Aorta (tissue), 5 donors: ENCODE measurements around the gene CCDC117. TPM values are rescaled to one million over a fixed set of nuclear protein-coding genes. Genes with fewer than 3 reads are reported as not detected.
"Not testable (repeated sequence)": the region's sequence is repeated elsewhere in the genome, so short reads cannot be mapped to it uniquely, and the experiment has no call there.

ENCODE experiments used
- ATAC-seq: fragments of 200-7000 bp; cut with Tn5 transposase; one replicate; pipeline ENCODE4 v1.9.1; 2022; ENCODE audit warnings: moderate library complexity; ENCODE audit not compliant: low FRiP score
- DNase-seq, 2 donors: peaks; one replicate each; pipeline ENCODE4 v3.0.0-alpha.2; 2020
- H3K27ac ChIP-seq, 2 donors: one replicate each; pipeline ENCODE4 v1.5.1; 2013; ENCODE audit warnings: low read length in 2 of 2, mild to moderate bottlenecking in 2 of 2, moderate library complexity in 2 of 2, control low read depth in 1 of 2, inconsistent platforms in 1 of 2, low read depth in 1 of 2
- H3K27me3 ChIP-seq, 2 donors: one replicate each; pipeline ENCODE4 v1.6.1; 2013; ENCODE audit warnings: control low read depth in 1 of 2, low read length in 1 of 2, mild to moderate bottlenecking in 1 of 2, moderate library complexity in 1 of 2; ENCODE audit not compliant: insufficient read depth in 2 of 2, control insufficient read depth in 1 of 2
- H3K36me3 ChIP-seq, 2 donors: one replicate each; pipeline ENCODE4 v1.6.1; 2013; ENCODE audit warnings: control low read depth in 1 of 2, low read length in 1 of 2, mild to moderate bottlenecking in 1 of 2; ENCODE audit not compliant: insufficient read depth in 2 of 2, control insufficient read depth in 1 of 2
- H3K4me1 ChIP-seq, 2 donors: one replicate each; pipeline ENCODE4 v1.6.1; 2013; ENCODE audit warnings: low read length in 2 of 2, control low read depth in 1 of 2, mild to moderate bottlenecking in 1 of 2, moderate library complexity in 1 of 2; ENCODE audit not compliant: insufficient read depth in 2 of 2, control insufficient read depth in 1 of 2
- H3K4me3 ChIP-seq, 2 donors: one replicate each; pipeline ENCODE4 v1.5.1; 2013; ENCODE audit warnings: low read length in 2 of 2, control low read depth in 1 of 2, mild to moderate bottlenecking in 1 of 2
- H3K9me3 ChIP-seq: one replicate; pipeline ENCODE4 v1.6.1; 2013; ENCODE audit warnings: mild to moderate bottlenecking, low read length; ENCODE audit not compliant: control insufficient read depth
- WGBS, 2 donors: extraction: QIAGEN DNeasy Blood & Tissue Kit; methylation state at CpG; one replicate each; pipeline ENCODE4 v1.1.7; 2013; 5-methylcytosine and 5-hydroxymethylcytosine counted together
- intact Hi-C, 2 donors: fragments of 100-400 bp; cut with DNase I; formaldehyde crosslinking; loops; one replicate each; pipeline versions ENCODE4 v1.14.2 to v1.15.0; 2022
- polyA plus RNA-seq, 2 donors: library from polyadenylated mRNA; stranded (reverse); fragments of 200-250 nt; gene quantifications; one replicate each; pipeline ENCODE4 v1.2.3, GENCODE V29; 2013
- total RNA-seq, 2 donors: library from RNA; stranded (reverse); fragmentation: NEBNext Ultra II Directional; extraction: Animal tissue kit (Norgen Biotek cat#: 25700); gene quantifications; one replicate each; pipeline ENCODE4 v1.2.1, GENCODE V29; 2021
- donor health status: healthy with polysubstance abuse.
- donor health status: Bipolar disorder and iron deficiency.
- donor health status: DM: no; HTN: no; CAD: no.
- donor health status: DM: no; HTN: no; CAD: no.
- donor health status: DM: yes; HTN: yes; CAD: no.

Gene CCDC117
- total and polyA plus RNA-seq, 4 donors, result 6.7 to 26.9 (median 15.0) TPM

DNA sequence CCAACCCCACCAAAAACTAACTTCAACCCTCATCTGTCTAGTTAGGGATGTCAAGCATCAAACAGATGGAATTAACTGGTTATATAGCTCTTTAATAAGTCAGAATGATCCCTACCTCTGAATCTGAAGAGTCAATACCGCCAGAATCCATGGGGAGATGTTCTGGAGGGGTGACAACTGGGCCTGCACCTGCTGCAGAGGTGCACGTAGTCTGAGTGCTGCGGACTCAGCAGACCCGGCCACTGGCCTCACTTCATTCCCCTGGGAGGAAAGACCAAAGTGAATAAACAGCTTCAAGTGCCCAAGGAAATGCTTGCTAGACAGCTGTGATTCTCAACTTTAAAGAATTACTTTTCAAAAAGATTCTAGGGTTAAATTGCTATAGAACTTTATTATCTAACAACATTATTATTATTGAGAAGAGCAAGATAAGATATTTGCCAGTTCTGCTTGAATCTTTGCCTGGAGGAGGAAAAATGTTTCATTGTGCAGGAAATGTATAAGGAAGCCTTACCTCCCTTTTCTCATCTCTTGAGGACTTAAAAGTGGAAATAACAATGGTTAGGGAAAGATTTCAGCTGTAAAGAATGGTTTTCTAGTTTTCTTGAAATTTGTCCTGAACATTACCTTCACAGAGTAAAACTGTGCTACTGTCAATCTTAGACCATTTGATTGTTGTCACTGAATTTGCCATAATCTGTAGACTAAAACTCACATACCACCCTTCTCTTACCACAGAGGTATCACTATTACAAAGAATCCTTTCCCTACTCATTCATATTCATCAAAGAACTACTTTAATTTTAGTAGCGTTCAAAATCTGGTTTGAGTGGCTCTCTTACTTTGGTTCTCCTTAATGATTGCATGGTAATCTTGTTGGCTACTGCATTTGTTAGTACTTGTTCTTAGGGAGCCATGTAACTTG lies 23.7 kb downstream of the CCDC117 start:
- ATAC-seq (no peak), DNase-seq (peak in 1 of 2 donors; percentile 35)
- intact Hi-C loops, result no loop called here
- Histone ChIP-seq H3K27ac (peak overlapping the region in 1 of 2 donors; percentile 8), H3K4me1 (no peaks in the 10 kb centered on the region), H3K9me3 (no peaks in the 10 kb centered on the region), H3K4me3 (no peak overlapping the region), H3K36me3 (peaks cover 5 to 9% of the 10 kb centered on the region in 2 donors), H3K27me3 (no peaks in the 10 kb centered on the region)
- WGBS, 2 donors, result 57 to 60% methylated on average over 5 of the region's 5 CpGs

DNA sequence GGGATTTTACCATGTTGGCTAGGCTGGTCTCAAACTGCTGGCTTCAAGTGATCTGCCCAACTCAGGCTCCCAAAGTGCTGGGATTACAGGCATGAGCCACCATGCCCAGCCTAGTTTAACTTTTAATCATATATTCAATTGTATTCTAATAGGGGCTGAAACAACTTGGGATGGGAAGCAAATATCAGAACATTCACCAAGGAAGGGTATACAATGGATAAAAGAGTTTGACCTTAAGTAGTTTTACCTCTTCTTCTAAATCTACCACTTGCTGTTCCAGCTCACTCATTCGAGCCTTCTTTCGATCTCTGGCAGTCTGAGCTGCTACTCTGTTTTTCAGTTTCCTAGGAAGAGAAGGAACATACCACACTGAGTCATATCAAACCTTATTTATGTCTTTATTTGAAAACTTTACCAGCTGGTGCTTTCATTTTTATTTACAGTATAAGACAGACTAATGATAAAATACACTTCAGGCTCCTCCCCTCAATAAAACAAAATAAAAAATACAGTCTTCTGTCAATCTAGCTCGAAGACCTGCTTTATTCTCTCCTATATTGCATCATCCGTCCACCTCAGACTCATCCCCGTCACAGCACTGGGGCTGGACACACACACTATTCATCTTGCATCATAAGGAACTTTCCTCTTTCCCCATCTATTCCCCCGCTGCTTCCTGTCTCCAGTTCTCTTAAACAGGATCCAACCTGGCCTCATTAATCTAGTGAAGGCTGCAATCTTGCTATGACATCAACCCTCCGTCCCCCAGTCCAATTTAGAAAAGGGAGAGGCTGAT lies 26.5 kb downstream of the CCDC117 start:
- intact Hi-C loops, result loop anchor here in 1 of 2 donors (1.0 kb wide), 1 partner anchor 57 kb away; the partner anchor contains the start of gene HSCB
- H3K36me3 ChIP-seq, result peaks cover 5 to 9% of the 10 kb centered on the region in 2 donors
- 0% methylated on average over 7 of the region's 7 CpGs for WGBS, 2 donors
- peaks cover 0 to 4% of the 10 kb centered on the region in 2 donors for H3K4me1 ChIP-seq
- H3K27ac ChIP-seq, result peak overlapping the region; percentile 97 to 100
- peak in 1 of 2 donors; percentile 64 for DNase-seq
- no peaks in the 10 kb centered on the region for H3K27me3 ChIP-seq
- H3K9me3 ChIP-seq, result no peaks in the 10 kb centered on the region
- ATAC-seq, result peak; percentile 55
- H3K4me3 ChIP-seq, result peak overlapping the region; percentile 54 to 91

DNA sequence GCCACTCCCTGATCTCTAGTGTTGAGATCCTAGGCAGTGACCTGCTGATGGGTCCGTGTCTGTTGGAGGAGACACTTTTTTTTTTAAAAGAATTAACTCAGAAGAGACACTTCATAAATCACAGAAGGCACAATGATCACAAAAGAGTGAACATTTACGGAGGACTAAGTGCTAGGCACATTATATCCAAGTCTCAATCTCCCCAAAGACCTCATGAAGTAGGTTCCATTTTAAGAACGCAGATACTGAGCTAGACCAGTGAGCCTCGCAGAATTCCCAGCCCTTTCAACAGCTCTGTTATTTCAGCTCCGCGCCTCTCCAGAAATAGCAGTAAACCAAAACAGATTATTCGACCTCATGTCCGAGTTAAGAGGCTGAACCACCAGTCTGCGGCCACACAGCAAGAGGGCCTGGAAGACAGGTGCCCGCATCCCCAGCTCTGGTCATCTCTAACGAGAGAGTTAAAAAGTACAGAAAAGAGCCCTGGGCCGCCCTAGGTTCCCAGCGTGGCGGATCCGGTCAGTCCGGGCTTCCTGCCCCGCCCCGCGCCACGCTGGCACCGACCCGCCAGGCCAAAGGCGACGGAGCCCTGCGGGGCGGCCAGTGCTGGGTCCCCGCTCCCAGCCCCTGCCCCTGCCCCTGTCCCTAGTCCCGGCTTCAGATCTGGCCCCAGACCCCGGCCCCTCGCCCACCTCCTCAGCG lies 27.3 kb downstream of the CCDC117 start:
- H3K4me3 ChIP-seq, result peak overlapping the region; percentile 54 to 91
- no peaks in the 10 kb centered on the region for H3K9me3 ChIP-seq
- H3K36me3 ChIP-seq, result peaks cover 5 to 9% of the 10 kb centered on the region in 2 donors
- intact Hi-C loops, result loop anchor here in 1 of 2 donors (1.0 to 2.0 kb wide), 2 partner anchors 27 to 57 kb away; partner anchors contain the start of genes CCDC117 and HSCB
- WGBS, 2 donors, result 0 to 1% methylated on average over 24 to 31 of the region's 31 CpGs
- H3K27me3 ChIP-seq, result no peaks in the 10 kb centered on the region
- H3K4me1 ChIP-seq, result peaks cover 0 to 4% of the 10 kb centered on the region in 2 donors
- DNase-seq (peak; percentile 79 to 92), ATAC-seq (peak; percentile 92)
- peak overlapping the region; percentile 97 to 100 for H3K27ac ChIP-seq

DNA sequence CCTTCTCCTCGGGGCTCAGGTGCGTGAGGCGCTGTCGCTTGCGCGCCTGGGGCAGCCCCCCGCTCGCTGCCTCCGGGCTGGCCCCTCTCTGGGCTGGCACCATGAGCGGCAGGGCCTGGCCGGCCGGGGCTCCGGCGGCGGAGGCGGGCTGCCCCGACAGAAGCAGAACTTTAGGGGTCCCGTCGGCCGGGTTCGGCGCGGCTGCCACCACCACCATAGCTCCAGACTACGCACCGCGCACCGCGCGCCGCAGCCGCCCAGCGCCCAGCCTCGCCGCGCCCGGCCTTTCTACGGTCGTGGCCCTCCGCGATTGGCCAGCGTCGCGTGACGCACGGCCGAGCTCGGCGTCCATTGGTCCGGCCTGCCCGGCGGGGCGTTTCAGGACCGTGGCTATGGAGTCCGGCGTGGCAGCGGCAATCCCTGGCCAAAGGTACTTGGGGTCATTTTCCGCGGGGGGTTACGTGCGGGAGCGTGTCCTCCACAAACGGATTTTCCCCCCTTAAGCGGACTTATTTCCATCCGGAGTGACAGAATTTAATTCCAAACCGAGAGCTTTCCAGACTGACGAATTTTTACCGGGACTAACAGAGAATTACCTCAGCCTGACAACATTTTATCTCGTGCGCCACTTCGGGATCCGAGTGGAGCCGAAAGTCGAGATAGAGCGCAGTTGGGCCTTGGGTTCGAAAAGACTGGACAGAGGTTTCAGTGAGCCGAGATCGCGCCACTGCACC lies 28.0 kb downstream of the CCDC117 start, which contains the start of gene XBP1:
TSS of gene XBP1 (minus strand) at position 262 of the 734 bp plus-strand sequence.
- intact Hi-C loops, result loop anchor here in 1 of 2 donors (2.0 kb wide), 1 partner anchor 28 kb away; the partner anchor contains the start of gene CCDC117
- H3K4me1 ChIP-seq, result peaks cover 0 to 4% of the 10 kb centered on the region in 2 donors

DNA sequence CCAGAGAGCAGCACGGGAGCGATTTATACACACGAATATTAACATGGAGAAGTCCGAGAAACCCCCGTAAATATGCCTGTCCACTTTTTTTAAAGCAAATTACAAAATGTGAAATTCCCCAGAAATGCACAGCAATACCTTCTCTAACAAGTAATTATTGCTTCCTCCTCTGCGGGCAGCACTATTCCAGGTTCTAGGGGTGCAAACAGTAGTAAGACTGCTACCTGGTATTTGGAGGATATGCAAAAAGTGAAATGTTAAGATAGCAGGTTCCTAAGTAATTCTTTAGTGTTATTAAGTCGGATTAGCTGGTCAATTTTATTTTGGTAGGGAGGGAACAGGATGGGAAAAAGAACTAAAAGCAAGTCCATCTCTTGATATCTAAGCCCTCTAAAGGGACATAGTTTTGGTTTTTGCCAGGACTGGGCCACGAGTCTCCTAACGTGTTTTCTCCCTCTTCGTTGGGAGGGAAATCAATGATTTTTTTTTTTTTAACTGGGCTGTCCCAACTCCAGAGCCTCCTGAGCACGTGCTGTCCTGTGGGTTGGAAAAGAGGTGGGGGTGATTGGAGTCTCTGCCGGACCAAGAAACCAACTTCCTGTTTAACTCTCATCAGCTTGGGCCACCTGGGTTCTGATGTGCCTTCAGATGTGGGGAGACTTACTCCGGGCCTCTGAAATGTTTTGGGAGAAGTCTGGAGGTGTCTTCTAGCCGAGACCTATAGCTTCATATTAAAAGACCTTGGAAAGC lies 29.5 kb downstream of the CCDC117 start:
- peak overlapping the region in 1 of 2 donors; percentile 14 for H3K4me3 ChIP-seq
- no peak for ATAC-seq
- intact Hi-C loops, result loop anchor here in 1 of 2 donors (2.0 kb wide), 1 partner anchor 29 kb away; the partner anchor contains the start of gene CCDC117
- no peaks in the 10 kb centered on the region for H3K9me3 ChIP-seq
- WGBS, 2 donors, result 48 to 52% methylated on average over 14 of the region's 14 CpGs
- H3K36me3 ChIP-seq, result no peaks in the 10 kb centered on the region
- no peak for DNase-seq
- peaks cover 0 to 4% of the 10 kb centered on the region in 2 donors for H3K4me1 ChIP-seq
- H3K27ac ChIP-seq, result no peak overlapping the region
- no peaks in the 10 kb centered on the region for H3K27me3 ChIP-seq

More for the DNA sequence above, 28.0 kb downstream of the CCDC117 start, which contains the start of gene XBP1:
- DNase-seq (peak; percentile 97 to 98), ATAC-seq (peak; percentile 98)
- no peaks in the 10 kb centered on the region for H3K27me3 ChIP-seq
- H3K9me3 ChIP-seq, result no peaks in the 10 kb centered on the region
- H3K27ac ChIP-seq, result peak within 1 kb of the TSS; percentile 97 to 100
- H3K4me3 ChIP-seq, result peak within 1 kb of the TSS; percentile 83 to 91
- H3K36me3 ChIP-seq, result peaks cover 5% of the 10 kb centered on the region in 2 donors
- 0% methylated on average over 62 to 78 of the region's 78 CpGs for whole genome bisulfite sequencing, 2 donors

DNA sequence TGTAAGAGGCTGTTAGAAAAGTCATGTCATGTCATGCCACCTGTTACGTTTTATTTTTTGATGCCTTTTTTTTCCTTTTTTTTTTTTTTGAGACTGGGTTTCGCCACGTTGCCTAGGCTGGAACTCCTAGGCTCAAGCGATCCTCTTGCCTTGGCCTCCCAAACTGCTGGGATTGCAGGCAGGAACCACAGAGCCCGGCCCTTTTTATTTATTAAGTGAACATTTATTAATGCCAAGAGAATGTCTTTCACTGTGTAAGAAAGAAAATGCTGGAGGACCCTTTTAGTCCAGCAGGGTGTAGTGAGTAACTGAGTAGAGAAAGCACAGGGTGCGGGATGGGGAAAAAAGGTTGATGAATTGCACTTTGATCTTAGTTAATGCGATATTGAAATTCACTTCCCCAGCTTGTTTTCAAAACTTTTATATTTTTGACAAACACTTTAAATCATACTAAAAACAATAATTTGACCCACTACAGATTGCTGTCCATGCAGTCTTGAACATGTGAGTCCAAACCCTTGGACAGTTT lies 30.2 kb downstream of the CCDC117 start:
- Histone ChIP-seq H3K36me3 (no peaks in the 10 kb centered on the region), H3K9me3 (no peaks in the 10 kb centered on the region), H3K27ac (no peak overlapping the region), H3K4me1 (peaks cover 0 to 4% of the 10 kb centered on the region in 2 donors), H3K27me3 (no peaks in the 10 kb centered on the region), H3K4me3 (no peak overlapping the region)
- DNase-seq (no peak), ATAC-seq (no peak)
- 73 to 77% methylated on average over 7 of the region's 7 CpGs for WGBS, 2 donors
- intact Hi-C loops, result no loop called here

DNA sequence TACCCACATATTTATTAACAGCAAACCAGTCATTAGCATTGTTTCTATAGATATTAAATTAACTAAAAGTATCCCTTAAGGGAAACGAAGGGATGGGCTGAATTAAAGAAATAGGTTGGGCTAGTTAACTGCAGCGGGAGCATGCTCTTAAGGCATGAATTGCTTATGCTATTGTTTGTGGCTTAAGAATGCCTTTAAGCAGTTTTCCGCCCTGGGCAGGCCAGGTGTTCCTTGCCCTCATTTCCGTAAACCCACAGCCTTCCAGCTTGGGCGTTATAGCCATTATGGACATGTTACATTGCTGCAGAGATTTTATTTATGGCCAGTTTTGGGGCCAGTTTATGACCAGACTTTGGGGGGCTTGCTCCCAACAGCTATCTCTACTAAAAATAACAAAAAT lies 32.9 kb downstream of the CCDC117 start:
- ATAC-seq, DNase-seq, H3K4me1 ChIP-seq, H3K9me3 ChIP-seq, intact Hi-C loops, H3K27me3 ChIP-seq, H3K36me3 ChIP-seq, H3K27ac ChIP-seq, H3K4me3 ChIP-seq: not testable (repeated sequence)
- 95 to 97% methylated on average over 5 of the region's 5 CpGs for WGBS, 2 donors
